Nephron progenitor cell (in vitro differentiated cells): ENCODE measurements around the gene DGKH.
"Not testable (repeated sequence)": the region's sequence is repeated elsewhere in the genome, so short reads cannot be mapped to it uniquely, and the experiment has no call there.

ENCODE experiments used
- DNase-seq: peaks from one replicate; pipeline ENCODE4 v3.0.0; 2021
- H3K27ac Mint-ChIP-seq: 2 replicates; pipeline ENCODE4 v1.8.0; 2021; ENCODE audit warnings: mild to moderate bottlenecking, moderate library complexity, mixed read lengths
- H3K27me3 Mint-ChIP-seq: 2 replicates; pipeline ENCODE4 v1.8.0; 2021; ENCODE audit warnings: mild to moderate bottlenecking, low read depth, mixed read lengths; ENCODE audit not compliant: poor library complexity
- H3K36me3 Mint-ChIP-seq: 2 replicates; pipeline ENCODE4 v1.8.0; 2021; ENCODE audit warnings: low read depth, mixed read lengths
- H3K4me1 Mint-ChIP-seq: 2 replicates; pipeline ENCODE4 v1.8.0; 2021; ENCODE audit warnings: mixed read lengths
- H3K4me3 Mint-ChIP-seq: 2 replicates; pipeline ENCODE4 v1.8.0; 2021; ENCODE audit warnings: mild to moderate bottlenecking, moderate library complexity, mixed read lengths
- H3K9me3 Mint-ChIP-seq: 2 replicates; pipeline ENCODE4 v1.8.0; 2021; ENCODE audit warnings: mild to moderate bottlenecking, moderate library complexity, mixed read lengths
- TF ChIP-seq, protein P1 (sequence below): fragments of 200-600 bp; sonication (generic); IDR thresholded peaks from 2 replicates; pipeline ENCODE4 v1.5.0; 2021; ENCODE audit warnings: antibody characterized with exemption

The DGKH gene

GRCh38 chr13:42076309-42076713, 27.9 kb downstream of the DGKH start:
- Mint-ChIP-seq H3K9me3 (peaks cover 3% of the 10 kb centered on the region), H3K36me3 (peaks cover 20% of the 10 kb centered on the region), H3K4me3 (no peak overlapping the region), H3K4me1 (peaks cover 16% of the 10 kb centered on the region), H3K27me3 (no peaks in the 10 kb centered on the region), H3K27ac (no peak overlapping the region)
- TF ChIP-seq, protein P1, sequence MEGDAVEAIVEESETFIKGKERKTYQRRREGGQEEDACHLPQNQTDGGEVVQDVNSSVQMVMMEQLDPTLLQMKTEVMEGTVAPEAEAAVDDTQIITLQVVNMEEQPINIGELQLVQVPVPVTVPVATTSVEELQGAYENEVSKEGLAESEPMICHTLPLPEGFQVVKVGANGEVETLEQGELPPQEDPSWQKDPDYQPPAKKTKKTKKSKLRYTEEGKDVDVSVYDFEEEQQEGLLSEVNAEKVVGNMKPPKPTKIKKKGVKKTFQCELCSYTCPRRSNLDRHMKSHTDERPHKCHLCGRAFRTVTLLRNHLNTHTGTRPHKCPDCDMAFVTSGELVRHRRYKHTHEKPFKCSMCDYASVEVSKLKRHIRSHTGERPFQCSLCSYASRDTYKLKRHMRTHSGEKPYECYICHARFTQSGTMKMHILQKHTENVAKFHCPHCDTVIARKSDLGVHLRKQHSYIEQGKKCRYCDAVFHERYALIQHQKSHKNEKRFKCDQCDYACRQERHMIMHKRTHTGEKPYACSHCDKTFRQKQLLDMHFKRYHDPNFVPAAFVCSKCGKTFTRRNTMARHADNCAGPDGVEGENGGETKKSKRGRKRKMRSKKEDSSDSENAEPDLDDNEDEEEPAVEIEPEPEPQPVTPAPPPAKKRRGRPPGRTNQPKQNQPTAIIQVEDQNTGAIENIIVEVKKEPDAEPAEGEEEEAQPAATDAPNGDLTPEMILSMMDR: no peak
- no peak for DNase-seq

GRCh38 chr13:42078128-42078808, 29.8 kb downstream of the DGKH start:
- H3K4me3 Mint-ChIP-seq: no peak overlapping the region
- H3K9me3 Mint-ChIP-seq: peaks cover 22% of the 10 kb centered on the region
- H3K27me3 Mint-ChIP-seq: no peaks in the 10 kb centered on the region
- H3K27ac Mint-ChIP-seq: no peak overlapping the region
- peaks cover 16% of the 10 kb centered on the region for H3K4me1 Mint-ChIP-seq
- TF ChIP-seq, protein P1: no peak
- peak; percentile 13 for DNase-seq
- peaks cover 35% of the 10 kb centered on the region for H3K36me3 Mint-ChIP-seq

- Mint-ChIP-seq H3K4me3 (no peak overlapping the region), H3K4me1 (no peaks in the 10 kb centered on the region), H3K36me3 (peaks cover 67% of the 10 kb centered on the region), H3K27me3 (no peaks in the 10 kb centered on the region), H3K9me3 (peaks cover 39% of the 10 kb centered on the region), H3K27ac (peak overlapping the region; percentile 51)
- DNase-seq: no peak
- TF ChIP-seq, protein P1: no peak
Observed at GRCh38 chr13:42083138-42083770, 34.8 kb downstream of the DGKH start.

DNA sequence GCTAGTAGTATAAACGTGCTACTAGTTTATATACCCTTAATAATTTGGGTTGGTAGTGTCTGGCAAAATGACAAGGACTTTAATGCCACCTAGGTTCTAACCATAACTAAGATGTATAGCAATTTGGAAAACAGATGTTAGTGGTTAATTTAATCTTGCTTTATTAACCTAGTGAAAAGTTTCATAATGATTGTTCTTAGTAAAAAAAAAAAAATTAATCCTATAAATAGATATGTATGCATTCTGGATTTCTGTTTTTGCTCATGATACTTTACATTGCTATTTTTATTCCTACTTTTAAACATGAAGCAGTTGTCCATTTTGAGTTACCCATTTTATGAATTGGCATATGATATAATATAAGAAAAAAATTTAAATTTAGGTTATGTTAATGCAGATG, 36.3 kb downstream of the DGKH start:
- H3K9me3 Mint-ChIP-seq: peaks cover 39% of the 10 kb centered on the region
- TF ChIP-seq, protein P1: no peak
- peaks cover 69% of the 10 kb centered on the region for H3K36me3 Mint-ChIP-seq
- no peak overlapping the region for H3K4me3 Mint-ChIP-seq
- no peak for DNase-seq
- H3K4me1 Mint-ChIP-seq: no peaks in the 10 kb centered on the region
- H3K27ac Mint-ChIP-seq: no peak overlapping the region
- H3K27me3 Mint-ChIP-seq: no peaks in the 10 kb centered on the region

DNA sequence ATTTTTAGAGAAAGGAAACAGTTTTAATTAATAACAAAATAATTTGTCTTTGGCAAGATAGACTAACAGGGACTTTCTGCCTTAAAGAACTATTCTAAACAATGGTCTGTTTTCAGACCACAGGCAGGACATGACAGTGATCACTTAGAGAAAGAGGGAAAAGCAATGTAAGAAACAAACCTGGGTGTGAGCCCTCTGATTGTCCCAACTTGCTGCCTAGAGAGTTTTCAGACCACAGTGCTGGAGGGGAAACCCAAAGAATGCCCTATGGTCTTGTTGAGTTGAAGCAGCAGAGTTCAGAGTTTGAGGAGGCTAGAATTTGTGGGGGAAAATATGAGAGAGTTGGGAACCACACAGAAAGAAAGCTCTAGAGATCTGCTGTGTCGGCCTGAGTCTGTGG, 38.1 kb downstream of the DGKH start:
- Mint-ChIP-seq H3K36me3 (peaks cover 64% of the 10 kb centered on the region), H3K27ac (no peak overlapping the region), H3K9me3 (peaks cover 33% of the 10 kb centered on the region), H3K4me1 (no peaks in the 10 kb centered on the region), H3K27me3 (no peaks in the 10 kb centered on the region), H3K4me3 (no peak overlapping the region)
- DNase-seq: no peak
- TF ChIP-seq, protein P1: no peak

DNA sequence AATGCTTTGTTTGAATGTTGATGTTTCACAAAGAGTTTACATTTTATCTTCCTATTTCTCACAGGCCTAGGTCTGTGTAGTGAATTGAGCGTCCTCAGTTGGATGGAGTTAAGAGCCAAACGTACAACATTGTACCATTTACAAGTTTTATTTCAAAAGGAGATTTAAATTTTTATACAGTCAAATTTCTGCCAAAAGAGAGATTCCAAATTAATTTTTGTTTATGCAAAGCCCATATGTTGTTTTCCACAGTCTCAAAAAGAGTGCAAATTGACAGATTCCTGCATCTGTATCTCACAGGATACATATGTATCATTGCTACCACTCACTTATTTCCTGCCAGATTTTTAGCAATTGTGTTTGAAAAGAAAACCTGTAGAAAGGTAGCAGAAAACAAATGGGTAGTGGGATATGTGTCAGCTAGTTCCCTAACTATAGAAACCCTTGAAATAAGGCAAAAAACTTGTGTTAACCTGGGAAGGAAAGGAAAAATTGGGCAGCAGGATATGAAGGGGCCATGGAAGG, 46.1 kb downstream of the DGKH start:
- H3K4me3 Mint-ChIP-seq: no peak overlapping the region
- TF ChIP-seq, protein P1: no peak
- no peak for DNase-seq
- no peak overlapping the region for H3K27ac Mint-ChIP-seq
- peaks cover 5% of the 10 kb centered on the region for H3K27me3 Mint-ChIP-seq
- H3K4me1 Mint-ChIP-seq: no peaks in the 10 kb centered on the region
- peaks cover 31% of the 10 kb centered on the region for H3K36me3 Mint-ChIP-seq
- H3K9me3 Mint-ChIP-seq: no peaks in the 10 kb centered on the region

- not testable (repeated sequence) for H3K27ac Mint-ChIP-seq, H3K4me1 Mint-ChIP-seq, H3K9me3 Mint-ChIP-seq, DNase-seq, H3K27me3 Mint-ChIP-seq, H3K4me3 Mint-ChIP-seq
- peaks cover 22% of the 10 kb centered on the region for H3K36me3 Mint-ChIP-seq
Observed at GRCh38 chr13:42096222-42096621, 47.8 kb downstream of the DGKH start.
